GM21515 (cell line): Measurements from ENCODE around the gene PSMD10.

Experiments
- ATAC-seq: cut with Tn5 transposase; IDR thresholded peaks from one replicate; pipeline ENCODE4 v1.9.1; 2021; ENCODE audit not compliant: unreplicated experiment

Gene PSMD10

GRCh38 chrX:108072746-108073145 is 18.6 kb downstream of the PSMD10 start:
- no peak for ATAC-seq

- no peak for ATAC-seq
Measured at GRCh38 chrX:108071578-108071977, 19.8 kb downstream of the PSMD10 start.

GRCh38 chrX:108070891-108071290 is 20.5 kb downstream of the PSMD10 start:
- no peak for ATAC-seq

GRCh38 chrX:108068121-108068520 is 23.2 kb downstream of the PSMD10 start:
- no peak for ATAC-seq

- no peak for ATAC-seq
Measured at GRCh38 chrX:108064613-108065012, 26.7 kb downstream of the PSMD10 start.

GRCh38 chrX:108064001-108064400 is 27.3 kb downstream of the PSMD10 start:
- no peak for ATAC-seq

GRCh38 chrX:108059801-108060200 is 31.5 kb downstream of the PSMD10 start:
- ATAC-seq, result no peak

- ATAC-seq, result no peak
Measured at GRCh38 chrX:108055546-108055945, 35.8 kb downstream of the PSMD10 start.

- ATAC-seq, result no peak
Measured at GRCh38 chrX:108053218-108053617, 38.1 kb downstream of the PSMD10 start.

- no peak for ATAC-seq
Measured at GRCh38 chrX:108049649-108050048, 41.7 kb downstream of the PSMD10 start.

- no peak for ATAC-seq
Measured at GRCh38 chrX:108044554-108045256, 46.6 kb downstream of the PSMD10 start, which contains the start of gene VSIG1. Gene VSIG1 (plus strand): TSS chrX:108045065. CDS start chrX:108045131, 66 bp downstream.

- no peak for ATAC-seq
Measured at GRCh38 chrX:108036298-108036973, 54.9 kb downstream of the PSMD10 start.

- no peak for ATAC-seq
Measured at GRCh38 chrX:108034725-108035124, 56.6 kb downstream of the PSMD10 start.
